ENCODE results near the gene ITGA4. TPM values are rescaled to one million over a fixed set of nuclear protein-coding genes. Genes with fewer than 3 reads are reported as not detected.

Gene ITGA4
- total RNA-seq, 1 experiment from 2014 or later = 2.7 TPM

DNA sequence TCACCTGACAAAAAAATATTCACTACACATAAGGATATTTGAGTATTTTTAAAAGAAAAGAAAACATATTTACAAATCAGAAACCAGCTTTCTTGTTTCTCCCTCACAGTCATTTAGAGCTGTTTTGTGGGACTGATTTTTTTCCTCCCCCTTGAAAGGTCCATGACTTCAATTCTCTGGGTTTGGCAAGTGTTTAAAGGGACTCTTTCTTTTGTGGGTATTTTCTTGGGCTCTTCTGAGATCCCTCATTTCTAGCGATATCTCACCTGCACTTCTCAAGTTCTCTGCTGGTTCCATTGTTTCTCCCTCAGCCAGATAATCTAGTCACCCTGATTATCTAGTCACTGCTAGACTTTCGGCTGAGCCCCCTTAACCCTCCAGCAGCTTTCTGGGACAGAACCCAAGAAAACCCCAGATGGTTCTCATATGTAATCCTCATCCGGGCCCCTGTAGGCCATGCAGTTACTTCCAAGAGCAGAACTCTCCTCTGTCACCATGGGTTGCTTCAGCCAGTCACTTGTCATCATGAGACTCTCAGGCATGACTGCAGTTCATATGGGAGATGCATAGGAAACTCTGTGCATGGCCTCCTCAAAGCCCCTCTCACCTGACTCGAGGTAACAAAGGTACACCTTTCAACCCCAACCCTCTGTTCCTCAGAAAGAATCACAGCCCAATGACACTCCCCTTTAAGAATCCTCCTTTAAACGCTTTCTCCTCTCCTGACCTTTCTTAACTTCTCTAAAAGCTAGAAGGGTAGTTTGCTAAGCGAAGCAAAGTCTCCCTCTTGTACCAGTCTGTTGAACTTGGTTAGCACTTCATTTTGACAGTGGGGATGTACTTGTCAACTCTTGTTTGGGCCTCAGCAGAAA, 36.7 kb upstream of the ITGA4 start:
- Mint-ChIP-seq H3K4me3 (no peak overlapping the region), H3K9me3 (peaks cover 10% of the 10 kb centered on the region), H3K27me3 (ENCODE audit: low read depth) (peaks cover 18% of the 10 kb centered on the region), H3K36me3 (peaks cover 1% of the 10 kb centered on the region; the same call in 1 of the 2 replicates), H3K27ac (no peak overlapping the region), H3K4me1 (peaks cover 12% of the 10 kb centered on the region)
- ATAC-seq (no peak), DNase-seq (ENCODE audit: low spot score) (no peak)
- POLR2A ChIA-PET = no interaction called here
- TF ChIP-seq EMX1 (CRISPR knock-in tag; IDR thresholded peaks at IDR 0.05) (no peak), ZNF138 (CRISPR knock-in tag; conservative IDR thresholded peaks at IDR 0.05) (no peak), PRRX2 (CRISPR knock-in tag; IDR thresholded peaks at IDR 0.05) (no peak)
- TF ChIP-seq, protein P1, sequence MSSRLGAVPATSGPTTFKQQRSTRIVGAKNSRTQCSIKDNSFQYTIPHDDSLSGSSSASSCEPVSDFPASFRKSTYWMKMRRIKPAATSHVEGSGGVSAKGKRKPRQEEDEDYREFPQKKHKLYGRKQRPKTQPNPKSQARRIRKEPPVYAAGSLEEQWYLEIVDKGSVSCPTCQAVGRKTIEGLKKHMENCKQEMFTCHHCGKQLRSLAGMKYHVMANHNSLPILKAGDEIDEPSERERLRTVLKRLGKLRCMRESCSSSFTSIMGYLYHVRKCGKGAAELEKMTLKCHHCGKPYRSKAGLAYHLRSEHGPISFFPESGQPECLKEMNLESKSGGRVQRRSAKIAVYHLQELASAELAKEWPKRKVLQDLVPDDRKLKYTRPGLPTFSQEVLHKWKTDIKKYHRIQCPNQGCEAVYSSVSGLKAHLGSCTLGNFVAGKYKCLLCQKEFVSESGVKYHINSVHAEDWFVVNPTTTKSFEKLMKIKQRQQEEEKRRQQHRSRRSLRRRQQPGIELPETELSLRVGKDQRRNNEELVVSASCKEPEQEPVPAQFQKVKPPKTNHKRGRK (CRISPR knock-in tag; IDR thresholded peaks at IDR 0.05; ENCODE audit: borderline replicate concordance) = no peak
- TF ChIP-seq, protein P2, sequence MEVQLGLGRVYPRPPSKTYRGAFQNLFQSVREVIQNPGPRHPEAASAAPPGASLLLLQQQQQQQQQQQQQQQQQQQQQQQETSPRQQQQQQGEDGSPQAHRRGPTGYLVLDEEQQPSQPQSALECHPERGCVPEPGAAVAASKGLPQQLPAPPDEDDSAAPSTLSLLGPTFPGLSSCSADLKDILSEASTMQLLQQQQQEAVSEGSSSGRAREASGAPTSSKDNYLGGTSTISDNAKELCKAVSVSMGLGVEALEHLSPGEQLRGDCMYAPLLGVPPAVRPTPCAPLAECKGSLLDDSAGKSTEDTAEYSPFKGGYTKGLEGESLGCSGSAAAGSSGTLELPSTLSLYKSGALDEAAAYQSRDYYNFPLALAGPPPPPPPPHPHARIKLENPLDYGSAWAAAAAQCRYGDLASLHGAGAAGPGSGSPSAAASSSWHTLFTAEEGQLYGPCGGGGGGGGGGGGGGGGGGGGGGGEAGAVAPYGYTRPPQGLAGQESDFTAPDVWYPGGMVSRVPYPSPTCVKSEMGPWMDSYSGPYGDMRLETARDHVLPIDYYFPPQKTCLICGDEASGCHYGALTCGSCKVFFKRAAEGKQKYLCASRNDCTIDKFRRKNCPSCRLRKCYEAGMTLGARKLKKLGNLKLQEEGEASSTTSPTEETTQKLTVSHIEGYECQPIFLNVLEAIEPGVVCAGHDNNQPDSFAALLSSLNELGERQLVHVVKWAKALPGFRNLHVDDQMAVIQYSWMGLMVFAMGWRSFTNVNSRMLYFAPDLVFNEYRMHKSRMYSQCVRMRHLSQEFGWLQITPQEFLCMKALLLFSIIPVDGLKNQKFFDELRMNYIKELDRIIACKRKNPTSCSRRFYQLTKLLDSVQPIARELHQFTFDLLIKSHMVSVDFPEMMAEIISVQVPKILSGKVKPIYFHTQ (CRISPR knock-in tag; IDR thresholded peaks at IDR 0.05) = no peak
- CTCF ChIA-PET = no interaction called here

DNA sequence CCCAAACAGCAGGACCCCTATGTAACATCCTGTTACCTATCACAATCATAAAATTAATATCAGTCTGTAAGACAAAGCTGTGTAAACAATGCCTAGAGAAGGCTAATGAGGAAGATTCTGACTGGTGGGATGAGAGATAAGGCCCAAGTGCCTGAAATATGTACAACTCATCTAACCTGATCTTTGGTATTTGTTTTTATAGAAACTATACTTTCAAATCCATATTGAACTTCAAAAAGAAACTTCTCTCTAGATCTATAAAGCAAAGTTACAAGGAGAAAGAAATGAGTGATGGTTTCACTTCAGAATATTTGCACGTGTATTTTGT, 36.1 kb upstream of the ITGA4 start:
- DNase-seq (ENCODE audit: low spot score) = no peak
- no peaks in the 10 kb centered on the region for H3K36me3 Mint-ChIP-seq
- H3K9me3 Mint-ChIP-seq = peaks cover 4% of the 10 kb centered on the region; the same call in 1 of the 2 replicates
- no peak for ATAC-seq
- ChIA-PET CTCF (no interaction called here), POLR2A (no interaction called here)
- H3K4me3 Mint-ChIP-seq = no peak overlapping the region
- H3K27me3 Mint-ChIP-seq (ENCODE audit: low read depth) = peaks cover 24% of the 10 kb centered on the region
- H3K4me1 Mint-ChIP-seq = peaks cover 15% of the 10 kb centered on the region
- TF ChIP-seq, protein P1 (CRISPR knock-in tag; IDR thresholded peaks at IDR 0.05; ENCODE audit: borderline replicate concordance) = no peak
- TF ChIP-seq, protein P3, sequence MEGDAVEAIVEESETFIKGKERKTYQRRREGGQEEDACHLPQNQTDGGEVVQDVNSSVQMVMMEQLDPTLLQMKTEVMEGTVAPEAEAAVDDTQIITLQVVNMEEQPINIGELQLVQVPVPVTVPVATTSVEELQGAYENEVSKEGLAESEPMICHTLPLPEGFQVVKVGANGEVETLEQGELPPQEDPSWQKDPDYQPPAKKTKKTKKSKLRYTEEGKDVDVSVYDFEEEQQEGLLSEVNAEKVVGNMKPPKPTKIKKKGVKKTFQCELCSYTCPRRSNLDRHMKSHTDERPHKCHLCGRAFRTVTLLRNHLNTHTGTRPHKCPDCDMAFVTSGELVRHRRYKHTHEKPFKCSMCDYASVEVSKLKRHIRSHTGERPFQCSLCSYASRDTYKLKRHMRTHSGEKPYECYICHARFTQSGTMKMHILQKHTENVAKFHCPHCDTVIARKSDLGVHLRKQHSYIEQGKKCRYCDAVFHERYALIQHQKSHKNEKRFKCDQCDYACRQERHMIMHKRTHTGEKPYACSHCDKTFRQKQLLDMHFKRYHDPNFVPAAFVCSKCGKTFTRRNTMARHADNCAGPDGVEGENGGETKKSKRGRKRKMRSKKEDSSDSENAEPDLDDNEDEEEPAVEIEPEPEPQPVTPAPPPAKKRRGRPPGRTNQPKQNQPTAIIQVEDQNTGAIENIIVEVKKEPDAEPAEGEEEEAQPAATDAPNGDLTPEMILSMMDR (IDR thresholded peaks at IDR 0.05) = no peak
- TF ChIP-seq, protein P4, sequence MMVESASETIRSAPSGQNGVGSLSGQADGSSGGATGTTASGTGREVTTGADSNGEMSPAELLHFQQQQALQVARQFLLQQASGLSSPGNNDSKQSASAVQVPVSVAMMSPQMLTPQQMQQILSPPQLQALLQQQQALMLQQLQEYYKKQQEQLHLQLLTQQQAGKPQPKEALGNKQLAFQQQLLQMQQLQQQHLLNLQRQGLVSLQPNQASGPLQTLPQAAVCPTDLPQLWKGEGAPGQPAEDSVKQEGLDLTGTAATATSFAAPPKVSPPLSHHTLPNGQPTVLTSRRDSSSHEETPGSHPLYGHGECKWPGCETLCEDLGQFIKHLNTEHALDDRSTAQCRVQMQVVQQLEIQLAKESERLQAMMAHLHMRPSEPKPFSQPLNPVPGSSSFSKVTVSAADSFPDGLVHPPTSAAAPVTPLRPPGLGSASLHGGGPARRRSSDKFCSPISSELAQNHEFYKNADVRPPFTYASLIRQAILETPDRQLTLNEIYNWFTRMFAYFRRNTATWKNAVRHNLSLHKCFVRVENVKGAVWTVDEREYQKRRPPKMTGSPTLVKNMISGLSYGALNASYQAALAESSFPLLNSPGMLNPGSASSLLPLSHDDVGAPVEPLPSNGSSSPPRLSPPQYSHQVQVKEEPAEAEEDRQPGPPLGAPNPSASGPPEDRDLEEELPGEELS (CRISPR knock-in tag; IDR thresholded peaks at IDR 0.05) = no peak
- TF ChIP-seq, protein P5, sequence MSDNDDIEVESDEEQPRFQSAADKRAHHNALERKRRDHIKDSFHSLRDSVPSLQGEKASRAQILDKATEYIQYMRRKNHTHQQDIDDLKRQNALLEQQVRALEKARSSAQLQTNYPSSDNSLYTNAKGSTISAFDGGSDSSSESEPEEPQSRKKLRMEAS (CRISPR knock-in tag; IDR thresholded peaks at IDR 0.05) = no peak
- TF ChIP-seq, protein P6, sequence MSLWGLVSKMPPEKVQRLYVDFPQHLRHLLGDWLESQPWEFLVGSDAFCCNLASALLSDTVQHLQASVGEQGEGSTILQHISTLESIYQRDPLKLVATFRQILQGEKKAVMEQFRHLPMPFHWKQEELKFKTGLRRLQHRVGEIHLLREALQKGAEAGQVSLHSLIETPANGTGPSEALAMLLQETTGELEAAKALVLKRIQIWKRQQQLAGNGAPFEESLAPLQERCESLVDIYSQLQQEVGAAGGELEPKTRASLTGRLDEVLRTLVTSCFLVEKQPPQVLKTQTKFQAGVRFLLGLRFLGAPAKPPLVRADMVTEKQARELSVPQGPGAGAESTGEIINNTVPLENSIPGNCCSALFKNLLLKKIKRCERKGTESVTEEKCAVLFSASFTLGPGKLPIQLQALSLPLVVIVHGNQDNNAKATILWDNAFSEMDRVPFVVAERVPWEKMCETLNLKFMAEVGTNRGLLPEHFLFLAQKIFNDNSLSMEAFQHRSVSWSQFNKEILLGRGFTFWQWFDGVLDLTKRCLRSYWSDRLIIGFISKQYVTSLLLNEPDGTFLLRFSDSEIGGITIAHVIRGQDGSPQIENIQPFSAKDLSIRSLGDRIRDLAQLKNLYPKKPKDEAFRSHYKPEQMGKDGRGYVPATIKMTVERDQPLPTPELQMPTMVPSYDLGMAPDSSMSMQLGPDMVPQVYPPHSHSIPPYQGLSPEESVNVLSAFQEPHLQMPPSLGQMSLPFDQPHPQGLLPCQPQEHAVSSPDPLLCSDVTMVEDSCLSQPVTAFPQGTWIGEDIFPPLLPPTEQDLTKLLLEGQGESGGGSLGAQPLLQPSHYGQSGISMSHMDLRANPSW (CRISPR knock-in tag; conservative IDR thresholded peaks at IDR 0.05; ENCODE audit: low read depth) = no peak
- no peak for TF ChIP-seq CREB1 (CRISPR knock-in tag; IDR thresholded peaks at IDR 0.05)
- TF ChIP-seq FOXK1 (CRISPR knock-in tag; IDR thresholded peaks at IDR 0.05) = no peak
- H3K27ac Mint-ChIP-seq = no peak overlapping the region
